Panc1 (cell line): ENCODE measurements around the gene EVL.

Experiments
- POLR2AphosphoS5 ChIP-seq: IDR thresholded peaks from 2 replicates; pipeline ENCODE4 v1.6.1; 2012; ENCODE audit warnings: mild to moderate bottlenecking, low read depth, low read length, moderate library complexity
- SIN3A ChIP-seq: IDR thresholded peaks from 2 replicates; pipeline ENCODE4 v1.6.1; 2012; ENCODE audit warnings: low read depth, mild to moderate bottlenecking, low read length, moderate library complexity, borderline replicate concordance; ENCODE audit not compliant: insufficient read depth
- TCF7L2 ChIP-seq: IDR thresholded peaks from 2 replicates; pipeline ENCODE4 v1.6.1; 2011; ENCODE audit warnings: mild to moderate bottlenecking, low read depth, low read length, inconsistent platforms
- TF ChIP-seq, protein P1 (sequence below): fragments of 450-650 bp; IDR thresholded peaks from 2 replicates; pipeline ENCODE4 v1.5.1; 2017; ENCODE audit warnings: mild to moderate bottlenecking
- TF ChIP-seq, protein P2 (sequence below), 2 experiments: IDR thresholded peaks; 2 replicates each; pipeline ENCODE4 v1.6.1; 2011 to 2012; ENCODE audit warnings: low read depth in 2 of 2, control low read depth in 1 of 2, low read length in 1 of 2, mild to moderate bottlenecking in 1 of 2, moderate library complexity in 1 of 2; ENCODE audit not compliant: insufficient read depth in 1 of 2

DNA sequence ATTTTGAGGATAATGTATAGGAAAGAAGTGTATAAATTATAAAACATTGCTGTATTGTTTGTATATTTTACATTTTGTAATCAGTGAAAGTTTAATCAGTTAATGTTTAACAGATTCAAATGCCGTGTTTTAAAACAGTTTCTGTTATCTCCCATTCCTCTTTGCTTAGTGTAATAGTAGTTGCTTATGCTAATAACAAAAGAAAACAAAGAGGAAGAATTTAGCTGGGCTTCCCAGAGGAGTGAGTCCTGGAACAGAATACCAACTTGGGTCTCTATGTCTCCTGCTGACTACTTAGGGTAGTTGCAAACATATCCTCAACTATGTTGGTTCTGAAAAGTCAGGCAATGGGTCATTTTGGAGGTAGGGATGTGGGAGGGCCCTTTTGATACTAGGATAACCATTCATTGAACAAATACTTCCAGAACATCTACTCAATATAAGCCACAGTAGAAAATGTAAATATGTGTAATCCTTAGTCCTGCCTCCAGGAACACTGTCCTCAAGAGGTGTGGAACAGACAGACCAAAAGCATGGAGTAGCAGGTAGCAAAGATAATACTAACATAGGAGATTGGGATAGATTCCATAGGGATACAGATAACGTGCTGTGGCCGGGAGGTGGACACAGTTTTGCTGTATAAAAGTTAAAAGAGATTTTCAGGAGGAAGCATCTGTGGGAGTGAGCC is 36.1 kb upstream of the EVL start:
- TF ChIP-seq, protein P1, sequence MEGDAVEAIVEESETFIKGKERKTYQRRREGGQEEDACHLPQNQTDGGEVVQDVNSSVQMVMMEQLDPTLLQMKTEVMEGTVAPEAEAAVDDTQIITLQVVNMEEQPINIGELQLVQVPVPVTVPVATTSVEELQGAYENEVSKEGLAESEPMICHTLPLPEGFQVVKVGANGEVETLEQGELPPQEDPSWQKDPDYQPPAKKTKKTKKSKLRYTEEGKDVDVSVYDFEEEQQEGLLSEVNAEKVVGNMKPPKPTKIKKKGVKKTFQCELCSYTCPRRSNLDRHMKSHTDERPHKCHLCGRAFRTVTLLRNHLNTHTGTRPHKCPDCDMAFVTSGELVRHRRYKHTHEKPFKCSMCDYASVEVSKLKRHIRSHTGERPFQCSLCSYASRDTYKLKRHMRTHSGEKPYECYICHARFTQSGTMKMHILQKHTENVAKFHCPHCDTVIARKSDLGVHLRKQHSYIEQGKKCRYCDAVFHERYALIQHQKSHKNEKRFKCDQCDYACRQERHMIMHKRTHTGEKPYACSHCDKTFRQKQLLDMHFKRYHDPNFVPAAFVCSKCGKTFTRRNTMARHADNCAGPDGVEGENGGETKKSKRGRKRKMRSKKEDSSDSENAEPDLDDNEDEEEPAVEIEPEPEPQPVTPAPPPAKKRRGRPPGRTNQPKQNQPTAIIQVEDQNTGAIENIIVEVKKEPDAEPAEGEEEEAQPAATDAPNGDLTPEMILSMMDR: no peak; the same call in 1 of the 2 replicates
- TF ChIP-seq POLR2AphosphoS5 (no peak), TCF7L2 (no peak), SIN3A (no peak)
- TF ChIP-seq, protein P2, sequence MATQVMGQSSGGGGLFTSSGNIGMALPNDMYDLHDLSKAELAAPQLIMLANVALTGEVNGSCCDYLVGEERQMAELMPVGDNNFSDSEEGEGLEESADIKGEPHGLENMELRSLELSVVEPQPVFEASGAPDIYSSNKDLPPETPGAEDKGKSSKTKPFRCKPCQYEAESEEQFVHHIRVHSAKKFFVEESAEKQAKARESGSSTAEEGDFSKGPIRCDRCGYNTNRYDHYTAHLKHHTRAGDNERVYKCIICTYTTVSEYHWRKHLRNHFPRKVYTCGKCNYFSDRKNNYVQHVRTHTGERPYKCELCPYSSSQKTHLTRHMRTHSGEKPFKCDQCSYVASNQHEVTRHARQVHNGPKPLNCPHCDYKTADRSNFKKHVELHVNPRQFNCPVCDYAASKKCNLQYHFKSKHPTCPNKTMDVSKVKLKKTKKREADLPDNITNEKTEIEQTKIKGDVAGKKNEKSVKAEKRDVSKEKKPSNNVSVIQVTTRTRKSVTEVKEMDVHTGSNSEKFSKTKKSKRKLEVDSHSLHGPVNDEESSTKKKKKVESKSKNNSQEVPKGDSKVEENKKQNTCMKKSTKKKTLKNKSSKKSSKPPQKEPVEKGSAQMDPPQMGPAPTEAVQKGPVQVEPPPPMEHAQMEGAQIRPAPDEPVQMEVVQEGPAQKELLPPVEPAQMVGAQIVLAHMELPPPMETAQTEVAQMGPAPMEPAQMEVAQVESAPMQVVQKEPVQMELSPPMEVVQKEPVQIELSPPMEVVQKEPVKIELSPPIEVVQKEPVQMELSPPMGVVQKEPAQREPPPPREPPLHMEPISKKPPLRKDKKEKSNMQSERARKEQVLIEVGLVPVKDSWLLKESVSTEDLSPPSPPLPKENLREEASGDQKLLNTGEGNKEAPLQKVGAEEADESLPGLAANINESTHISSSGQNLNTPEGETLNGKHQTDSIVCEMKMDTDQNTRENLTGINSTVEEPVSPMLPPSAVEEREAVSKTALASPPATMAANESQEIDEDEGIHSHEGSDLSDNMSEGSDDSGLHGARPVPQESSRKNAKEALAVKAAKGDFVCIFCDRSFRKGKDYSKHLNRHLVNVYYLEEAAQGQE (IDR thresholded peaks at IDR 0.05; ENCODE audit: insufficient read depth in 1 of 2, low read depth in 2 of 2, low read length in 1 of 2): no peak
